Measurements from ENCODE around the gene NFYC.

- no peak for TF ChIP-seq CTCF (IDR thresholded peaks at IDR 0.05)
- TF ChIP-seq POLR2A (IDR thresholded peaks at IDR 0.05), result no peak
- TF ChIP-seq POLR2AphosphoS5 (IDR thresholded peaks at IDR 0.05), result peak in 2 of 4 donors; percentile 50 to 54
- no peak for TF ChIP-seq EP300 (IDR thresholded peaks at IDR 0.05)
These were observed 110.7 kb downstream of the NFYC start for GRCh38 chr1:40802078-40802741.

Data from sigmoid colon (tissue), 4 donors.